Transverse colon (tissue), 4 donors: ENCODE results near the gene RBM17. TPM values are rescaled to one million over a fixed set of nuclear protein-coding genes. Genes with fewer than 3 reads are reported as not detected.
"Not testable (repeated sequence)": the region's sequence is repeated elsewhere in the genome, so short reads cannot be mapped to it uniquely, and the experiment has no call there.

Experiments
- DNase-seq: peaks from one replicate; pipeline ENCODE4 v3.0.0-alpha.2; 2019
- H3K27ac ChIP-seq, 4 donors: fragments of 200-600 bp; sonication (generic); 2 replicates each; pipeline ENCODE4 v1.5.1; 2016 to 2018; ENCODE audit warnings: inconsistent platforms in 4 of 4
- H3K27me3 ChIP-seq: fragments of 200-600 bp; sonication (generic); 2 replicates; pipeline ENCODE4 v1.5.1; 2017; ENCODE audit warnings: inconsistent platforms
- H3K36me3 ChIP-seq, 4 donors: fragments of 200-600 bp; sonication (generic); 2 replicates each; pipeline ENCODE4 v1.5.1; 2017 to 2019; ENCODE audit warnings: inconsistent platforms in 4 of 4
- H3K4me1 ChIP-seq, 4 donors: fragments of 200-600 bp; sonication (generic); 2 replicates each; pipeline ENCODE4 v1.5.1; 2017 to 2020; ENCODE audit warnings: inconsistent platforms in 4 of 4
- H3K4me3 ChIP-seq, 4 donors: fragments of 200-600 bp; sonication (generic); 1 replicate in 1 of 4; 2 replicates in 3 of 4; pipeline versions ENCODE4 v1.5.1 to v1.6.1; 2017 to 2019; ENCODE audit warnings: inconsistent platforms in 4 of 4
- H3K9me3 ChIP-seq, 2 donors: fragments of 200-600 bp; sonication (generic); 2 replicates each; pipeline ENCODE4 v1.5.1; 2017 to 2019; ENCODE audit warnings: inconsistent platforms in 2 of 2
- EP300 ChIP-seq: sonication (generic); formaldehyde crosslinking; IDR thresholded peaks from one replicate; pipeline ENCODE4 v1.6.1; 2017; ENCODE audit warnings: antibody characterized with exemption, low read depth
- POLR2A ChIP-seq: fragments of 450-650 bp; IDR thresholded peaks from one replicate; pipeline ENCODE4 v1.6.1; 2016; ENCODE audit warnings: antibody characterized with exemption, mild to moderate bottlenecking, moderate library complexity
- POLR2AphosphoS5 ChIP-seq, 3 donors: sonication (generic); formaldehyde crosslinking; IDR thresholded peaks; one replicate each; pipeline ENCODE4 v1.6.1; 2016; ENCODE audit warnings: antibody characterized with exemption in 3 of 3
- WGBS, 2 donors: methylation state at CpG; one replicate each; pipeline ENCODE4 v1.1.5; 2018; ENCODE audit warnings: low coverage in 1 of 2; 5-methylcytosine and 5-hydroxymethylcytosine counted together
- in situ Hi-C, 4 donors: fragments of 200-750 bp; cut with MboI; loops; one replicate each; pipeline versions ENCODE4 v1.15.0 to v1.15.1; 2017; ENCODE audit warnings: low sequenced_read_pairs in 3 of 4, low pct_ligation_motif_present in 1 of 4, low pct_unique_long_range_greater_than_20kb in 1 of 4
- intact Hi-C: fragments of 100-400 bp; cut with DNase I; formaldehyde crosslinking; loops from one replicate; pipeline ENCODE4 v1.15.1; 2023; ENCODE audit warnings: low total_unique reads
- total RNA-seq, 4 donors: library from RNA; depleted of rRNA; stranded (reverse); fragments of >200 nt; gene quantifications; one replicate each; pipeline ENCODE4 v1.1.0, GENCODE V29; 2016
- TF ChIP-seq, protein P1 (sequence below), 5 experiments: fragments of 200-600 bp in 3 of 5; fragments of 450-650 bp in 2 of 5; sonication (generic) in 3 of 5; IDR thresholded peaks; 1 replicate in 2 of 5; 2 replicates in 3 of 5; pipeline ENCODE4 v1.5.1; 2016 to 2017; ENCODE audit warnings: antibody characterized with exemption in 5 of 5, inconsistent platforms in 3 of 5, mild to moderate bottlenecking in 2 of 5, moderate library complexity in 1 of 5

The RBM17 gene
- total RNA-seq, 4 donors from 2014 or later = 45.0 to 80.7 (median 64.7) TPM

DNA sequence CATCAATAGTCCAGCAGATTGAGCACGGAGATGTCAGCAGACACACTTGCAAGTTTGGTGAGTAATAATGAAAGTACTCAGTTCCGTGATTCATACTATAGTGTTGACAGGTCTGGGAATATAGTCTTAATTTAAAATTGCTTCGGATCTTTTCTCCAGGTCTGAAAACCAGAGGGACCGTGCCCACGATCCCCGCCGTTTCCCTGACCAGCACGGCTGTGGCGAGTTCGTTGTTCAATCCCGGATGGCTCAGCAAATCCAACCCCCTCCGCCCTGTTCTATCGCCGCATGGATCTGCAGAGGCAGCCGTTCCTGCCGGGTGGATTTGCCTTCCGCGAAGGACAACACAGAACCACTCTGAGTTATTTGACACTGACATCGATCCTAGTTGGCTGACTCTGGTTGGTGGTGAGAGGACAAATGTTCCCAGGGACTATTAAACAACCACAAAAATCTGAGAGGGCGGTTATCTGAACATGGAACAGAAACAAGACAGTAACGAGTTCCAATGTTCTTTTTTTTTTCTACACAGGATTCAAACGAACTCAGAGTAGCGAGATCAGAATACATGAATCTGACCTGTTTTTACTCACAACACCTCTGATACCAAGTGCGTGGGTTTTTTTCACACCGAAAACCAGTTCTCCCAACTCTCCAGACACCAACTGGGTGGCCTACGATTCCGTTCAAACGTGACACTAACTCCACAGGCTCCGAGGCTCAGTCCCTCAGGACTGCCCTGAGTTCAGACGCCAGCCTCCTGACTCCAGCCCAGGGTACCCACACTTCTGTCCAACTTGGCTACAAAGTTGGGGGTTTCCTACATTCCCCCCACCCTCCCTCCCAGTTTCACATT is 52.7 kb downstream of the RBM17 start:
- WGBS, 2 donors = 49 to 69% methylated on average over 8 to 30 of the region's 30 CpGs
- Histone ChIP-seq H3K9me3 (no peaks in the 10 kb centered on the region), H3K4me3 (peak overlapping the region in 2 of 4 donors; percentile 5 to 13), H3K36me3 (no peaks in the 10 kb centered on the region), H3K27me3 (peaks cover 18% of the 10 kb centered on the region), H3K27ac (peak overlapping the region in 2 of 4 donors; percentile 11 to 56), H3K4me1 (peaks cover 6 to 26% (median 15%) of the 10 kb centered on the region in 4 donors)
- intact Hi-C loops (no loop called here), in situ Hi-C loops (loop anchor here in 1 of 4 donors (10.0 kb wide), 1 partner anchor 63 kb away; the partner anchor contains the start of gene PFKFB3)
- no peak for DNase-seq
- TF ChIP-seq, protein P1, sequence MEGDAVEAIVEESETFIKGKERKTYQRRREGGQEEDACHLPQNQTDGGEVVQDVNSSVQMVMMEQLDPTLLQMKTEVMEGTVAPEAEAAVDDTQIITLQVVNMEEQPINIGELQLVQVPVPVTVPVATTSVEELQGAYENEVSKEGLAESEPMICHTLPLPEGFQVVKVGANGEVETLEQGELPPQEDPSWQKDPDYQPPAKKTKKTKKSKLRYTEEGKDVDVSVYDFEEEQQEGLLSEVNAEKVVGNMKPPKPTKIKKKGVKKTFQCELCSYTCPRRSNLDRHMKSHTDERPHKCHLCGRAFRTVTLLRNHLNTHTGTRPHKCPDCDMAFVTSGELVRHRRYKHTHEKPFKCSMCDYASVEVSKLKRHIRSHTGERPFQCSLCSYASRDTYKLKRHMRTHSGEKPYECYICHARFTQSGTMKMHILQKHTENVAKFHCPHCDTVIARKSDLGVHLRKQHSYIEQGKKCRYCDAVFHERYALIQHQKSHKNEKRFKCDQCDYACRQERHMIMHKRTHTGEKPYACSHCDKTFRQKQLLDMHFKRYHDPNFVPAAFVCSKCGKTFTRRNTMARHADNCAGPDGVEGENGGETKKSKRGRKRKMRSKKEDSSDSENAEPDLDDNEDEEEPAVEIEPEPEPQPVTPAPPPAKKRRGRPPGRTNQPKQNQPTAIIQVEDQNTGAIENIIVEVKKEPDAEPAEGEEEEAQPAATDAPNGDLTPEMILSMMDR (IDR thresholded peaks at IDR 0.05) = no peak
- no peak for TF ChIP-seq EP300
- no peak for TF ChIP-seq POLR2A
- TF ChIP-seq POLR2AphosphoS5 (IDR thresholded peaks at IDR 0.05) = no peak

DNA sequence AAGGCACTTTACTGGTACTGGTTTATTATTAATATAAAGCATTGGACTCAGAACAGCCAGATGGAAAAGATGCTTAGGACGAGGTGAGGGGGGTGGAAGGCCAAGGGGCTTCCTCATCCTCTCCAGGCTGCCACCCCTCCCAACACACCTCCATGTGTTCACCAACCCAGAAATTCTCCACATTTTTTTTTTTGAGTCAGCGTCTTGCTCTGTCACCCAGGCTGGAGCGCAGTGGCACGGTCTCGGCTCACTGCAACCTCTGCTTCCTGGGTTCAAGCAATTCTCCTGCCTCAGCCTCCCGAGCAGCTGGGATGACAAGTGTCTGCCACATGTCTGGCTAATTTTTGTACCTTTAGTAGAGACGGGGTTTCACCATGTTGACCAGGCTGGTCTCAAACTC is 53.4 kb downstream of the RBM17 start:
- H3K4me3 ChIP-seq, intact Hi-C loops, H3K9me3 ChIP-seq, DNase-seq, H3K36me3 ChIP-seq: not testable (repeated sequence)
- in situ Hi-C loops = loop anchor here in 1 of 4 donors (10.0 kb wide), 1 partner anchor 63 kb away; the partner anchor contains the start of gene PFKFB3
- Histone ChIP-seq H3K4me1 (peaks cover 6 to 33% (median 15%) of the 10 kb centered on the region in 4 donors), H3K27me3 (peaks cover 12% of the 10 kb centered on the region), H3K27ac (peak overlapping the region in 2 of 4 donors; percentile 11 to 56)
- WGBS, 2 donors = 60 to 84% methylated on average over 1 to 7 of the region's 7 CpGs

DNA sequence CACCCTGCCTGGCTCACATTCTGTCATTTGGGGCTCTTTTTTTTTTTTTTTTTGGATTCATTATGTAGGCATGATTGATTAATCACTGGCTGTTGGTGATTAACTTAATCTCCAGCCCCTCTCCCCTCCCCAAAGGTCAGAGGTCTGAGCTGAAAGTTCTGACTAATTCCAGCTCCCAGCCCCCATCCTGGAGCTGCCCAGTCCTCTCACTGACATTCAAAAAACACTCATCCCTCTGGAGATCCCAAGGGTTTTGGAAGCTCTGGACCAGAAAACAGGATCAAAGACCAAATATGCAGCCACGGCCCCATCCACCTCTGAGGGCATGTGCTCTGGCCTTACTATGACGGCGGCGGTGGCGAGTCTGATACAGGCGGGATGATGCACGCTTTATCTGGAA is 53.8 kb downstream of the RBM17 start:
- H3K27ac ChIP-seq = no peak overlapping the region
- no peak for DNase-seq
- in situ Hi-C loops = loop anchor here in 1 of 4 donors (10.0 kb wide), 1 partner anchor 62 kb away; the partner anchor contains the start of gene PFKFB3
- H3K4me1 ChIP-seq = peaks cover 6 to 36% (median 15%) of the 10 kb centered on the region in 4 donors
- H3K4me3 ChIP-seq = no peak overlapping the region
- TF ChIP-seq EP300 (no peak), POLR2AphosphoS5 (IDR thresholded peaks at IDR 0.05) (no peak), POLR2A (no peak)
- TF ChIP-seq, protein P1 (IDR thresholded peaks at IDR 0.05) = no peak
- H3K36me3 ChIP-seq = no peaks in the 10 kb centered on the region
- WGBS, 2 donors = 89% methylated on average over 7 of the region's 7 CpGs; no CpG with 5 or more reads in 1 of the 2 donors
- intact Hi-C loops = no loop called here
- H3K9me3 ChIP-seq = no peaks in the 10 kb centered on the region
- peaks cover 7% of the 10 kb centered on the region for H3K27me3 ChIP-seq

DNA sequence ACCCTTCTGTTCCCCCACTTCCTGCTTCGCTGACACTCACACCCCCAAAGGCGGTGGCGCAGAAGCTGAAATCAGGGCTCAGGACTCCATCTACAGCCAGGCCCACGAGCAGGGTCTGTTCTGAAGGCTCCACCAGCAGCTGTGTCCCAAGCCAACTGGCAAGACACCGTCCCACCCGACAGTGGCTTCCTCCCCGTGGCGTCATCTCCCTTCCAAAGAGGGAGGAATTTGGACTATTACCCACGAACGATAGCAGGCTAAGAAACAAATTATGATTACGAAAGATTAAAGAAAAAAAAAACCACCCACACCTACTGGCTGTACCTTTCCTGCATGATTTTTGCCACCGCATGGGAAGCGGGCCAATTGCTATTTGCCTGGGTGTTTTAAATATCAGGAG is 54.3 kb downstream of the RBM17 start:
- H3K27ac ChIP-seq = no peak overlapping the region
- intact Hi-C loops (no loop called here), in situ Hi-C loops (loop anchor here in 1 of 4 donors (10.0 kb wide), 1 partner anchor 62 kb away; the partner anchor contains the start of gene PFKFB3)
- no peaks in the 10 kb centered on the region for H3K9me3 ChIP-seq
- H3K27me3 ChIP-seq = peaks cover 4% of the 10 kb centered on the region
- TF ChIP-seq POLR2AphosphoS5 (IDR thresholded peaks at IDR 0.05) = no peak
- TF ChIP-seq, protein P1 (IDR thresholded peaks at IDR 0.05) = no peak
- TF ChIP-seq EP300 = no peak
- no peak for TF ChIP-seq POLR2A
- no peak for DNase-seq
- 92 to 100% methylated on average over 2 to 13 of the region's 13 CpGs for WGBS, 2 donors
- peaks cover 6 to 41% (median 19%) of the 10 kb centered on the region in 4 donors for H3K4me1 ChIP-seq
- H3K4me3 ChIP-seq = no peak overlapping the region
- H3K36me3 ChIP-seq = no peaks in the 10 kb centered on the region
